ENCODE data around the gene ANKRD23. TPM values are rescaled to one million over a fixed set of nuclear protein-coding genes. Genes with fewer than 3 reads are reported as not detected.
"Not testable (repeated sequence)": the region's sequence is repeated elsewhere in the genome, so short reads cannot be mapped to it uniquely, and the experiment has no call there.

Gene ANKRD23
- polyA plus RNA-seq (ENCODE audit: insufficient read length): 13.8 TPM

GRCh38 chr2:96843538-96844268, at the start of gene ANKRD23:
TSS of gene ANKRD23 (minus strand) at chr2:96844021. CDS start at chr2:96843992, 29 bp downstream.
- no peak for DNase-seq

DNA sequence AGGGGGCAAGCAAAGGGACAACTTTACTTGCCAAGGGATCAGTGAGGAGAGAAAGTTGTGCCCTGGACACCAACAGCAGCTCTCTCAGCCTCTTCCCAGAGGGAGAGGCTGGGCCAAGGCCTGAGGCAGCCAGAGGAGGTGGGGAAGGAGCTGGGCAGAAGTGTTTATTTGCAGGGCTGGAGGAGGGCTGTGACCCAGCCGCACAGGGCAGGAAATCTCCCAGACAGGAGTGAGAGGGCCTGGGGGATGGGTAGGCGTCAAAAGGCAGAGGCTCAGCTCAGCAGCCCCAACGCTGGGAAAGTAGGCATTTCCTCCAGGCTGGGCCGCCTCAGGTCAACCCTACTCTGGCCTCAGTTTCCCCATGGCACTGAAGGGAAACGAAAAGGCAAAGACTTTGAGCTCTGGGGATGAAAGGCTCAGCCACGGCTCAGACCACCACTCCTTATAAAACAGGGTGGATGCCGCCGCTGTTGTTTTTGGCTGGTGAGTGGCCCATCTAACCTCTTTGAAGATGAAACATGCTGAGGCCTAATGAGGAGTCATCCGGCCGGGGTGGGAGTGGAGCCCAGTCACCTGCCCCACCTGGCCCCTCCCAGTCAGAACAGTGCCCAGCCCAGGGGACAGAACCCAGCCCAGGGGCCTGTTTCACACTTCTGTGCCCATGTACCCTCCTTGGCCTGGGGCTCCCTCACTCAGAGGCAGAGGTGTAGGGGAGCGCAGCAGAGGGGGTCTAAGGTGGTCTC, 47.9 kb upstream of the ANKRD23 start:
- no peak for DNase-seq

- no peak for DNase-seq
Measured at GRCh38 chr2:96890726-96891385, 47.0 kb upstream of the ANKRD23 start.

DNA sequence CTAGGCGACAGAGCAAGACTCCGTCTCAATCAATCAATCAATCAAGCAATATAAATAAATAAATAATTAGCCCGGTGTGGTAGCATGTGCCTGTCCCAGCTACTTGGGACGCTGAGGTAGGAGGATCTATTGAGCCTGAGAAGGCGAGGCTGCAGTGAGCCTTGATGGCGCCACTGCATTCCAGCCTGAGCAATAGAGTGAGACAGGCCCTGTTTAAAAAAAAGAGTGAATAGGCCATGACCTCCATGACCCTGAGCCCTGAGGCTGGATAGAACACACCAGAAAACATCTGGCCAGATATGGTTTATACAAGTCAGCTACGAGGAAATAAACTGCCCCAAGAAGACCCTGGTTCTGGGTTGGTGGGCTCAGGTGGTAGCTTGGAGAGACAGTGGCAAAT, 46.4 kb upstream of the ANKRD23 start:
- DNase-seq: no peak

GRCh38 chr2:96889502-96889901, 45.7 kb upstream of the ANKRD23 start:
- DNase-seq: not testable (repeated sequence)

- DNase-seq: no peak
Measured at GRCh38 chr2:96888072-96889011, 44.5 kb upstream of the ANKRD23 start.

- DNase-seq: peak; percentile 78
Measured at GRCh38 chr2:96887493-96888012, 43.7 kb upstream of the ANKRD23 start.

GRCh38 chr2:96885432-96886347, 41.9 kb upstream of the ANKRD23 start:
- DNase-seq: no peak

DNA sequence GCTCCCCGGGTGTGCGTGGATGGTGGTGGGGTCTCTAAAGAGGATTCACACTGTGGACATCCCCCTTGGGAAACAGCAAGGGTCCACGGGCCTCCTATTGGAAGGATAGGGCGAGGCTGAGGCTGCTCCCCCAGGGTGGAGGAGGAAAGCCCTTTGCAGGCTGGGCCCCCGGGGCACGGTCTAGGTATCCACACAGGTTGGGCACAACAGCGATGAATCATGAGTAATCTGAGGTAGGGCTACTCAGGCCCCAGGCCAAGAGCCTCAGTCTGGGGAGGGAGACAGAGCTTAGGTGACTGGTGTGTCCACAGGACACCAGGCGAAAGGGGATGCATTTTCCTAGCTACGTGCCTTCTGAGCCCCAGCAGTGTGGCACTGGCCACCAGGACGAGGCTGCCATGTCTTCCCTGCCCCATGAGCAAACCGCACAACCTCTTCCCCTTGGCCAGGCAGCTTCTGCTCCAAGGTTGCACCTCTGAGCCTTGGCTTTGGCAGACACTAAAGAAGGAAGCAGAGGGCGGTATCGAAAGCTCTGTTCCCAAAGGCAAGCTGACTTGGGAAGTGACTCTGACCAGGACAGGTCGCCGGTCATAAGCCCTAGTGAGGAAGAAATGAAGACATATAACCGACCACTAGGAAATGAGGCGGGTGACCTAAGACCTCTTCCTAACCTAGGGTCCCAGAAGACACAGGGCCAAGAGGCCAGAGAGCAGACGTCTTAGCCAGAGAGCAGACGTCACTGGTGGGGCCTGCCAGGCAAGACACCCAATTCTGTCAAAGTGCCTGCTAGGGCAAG, 40.7 kb upstream of the ANKRD23 start:
- DNase-seq: no peak

DNA sequence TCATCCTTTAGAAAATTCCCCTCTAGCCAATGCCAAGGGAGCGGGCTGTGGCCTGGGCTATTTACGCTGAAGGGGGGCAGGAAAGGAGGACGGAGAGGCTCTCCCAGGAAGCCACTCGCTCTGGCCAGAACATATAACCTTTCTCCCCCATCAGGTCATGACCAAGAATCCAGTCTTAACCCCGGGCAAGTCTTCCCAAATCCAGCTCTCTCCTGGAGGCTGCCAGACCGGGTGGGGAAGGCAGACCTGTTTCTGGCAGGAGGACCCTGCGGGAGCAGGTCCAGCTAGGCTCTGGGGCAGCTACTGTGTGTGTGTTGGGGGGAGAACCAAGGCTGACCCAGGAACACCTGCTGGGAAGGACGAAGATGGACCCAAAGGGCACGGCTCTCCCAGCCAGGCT, 39.5 kb upstream of the ANKRD23 start:
- DNase-seq: no peak

- no peak for DNase-seq
Measured at GRCh38 chr2:96882906-96883305, 39.1 kb upstream of the ANKRD23 start.

- no peak for DNase-seq
Measured at GRCh38 chr2:96882230-96882629, 38.4 kb upstream of the ANKRD23 start.

- no peak for DNase-seq
Measured at GRCh38 chr2:96881349-96882195, 37.8 kb upstream of the ANKRD23 start.

- DNase-seq: no peak
Measured at GRCh38 chr2:96880891-96881273, 37.1 kb upstream of the ANKRD23 start.

- no peak for DNase-seq
Measured at GRCh38 chr2:96879545-96880040, 35.8 kb upstream of the ANKRD23 start.

- no peak for DNase-seq
Measured at GRCh38 chr2:96878796-96879544, 35.1 kb upstream of the ANKRD23 start.

- DNase-seq: no peak
Measured at GRCh38 chr2:96878171-96878570, 34.4 kb upstream of the ANKRD23 start.

GRCh38 chr2:96877631-96878092, 33.8 kb upstream of the ANKRD23 start:
- no peak for DNase-seq

Data from hindlimb muscle (tissue), 1 donor.